Fibroblast of pulmonary artery (primary cell): ENCODE data around the gene SAMD4A.
A peak's percentile ranks its signal among the peaks of the same experiment; 100 is the strongest.

Experiments used
- DNase-seq: peaks from one replicate; pipeline ENCODE4 v3.0.0-alpha.2; 2010; ENCODE audit warnings: low read depth
- H3K4me3 ChIP-seq: replicated peaks from 2 replicates; pipeline ENCODE4 v1.5.1; 2011; ENCODE audit warnings: low read depth, mild to moderate bottlenecking, control low read depth, low read length, moderate library complexity
- TF ChIP-seq, protein P1 (sequence below): IDR thresholded peaks from 2 replicates; pipeline ENCODE4 v1.5.1; 2011; ENCODE audit warnings: mild to moderate bottlenecking, control low read depth, low read length, inconsistent platforms; ENCODE audit errors: missing control alignments

SAMD4A gene

DNA sequence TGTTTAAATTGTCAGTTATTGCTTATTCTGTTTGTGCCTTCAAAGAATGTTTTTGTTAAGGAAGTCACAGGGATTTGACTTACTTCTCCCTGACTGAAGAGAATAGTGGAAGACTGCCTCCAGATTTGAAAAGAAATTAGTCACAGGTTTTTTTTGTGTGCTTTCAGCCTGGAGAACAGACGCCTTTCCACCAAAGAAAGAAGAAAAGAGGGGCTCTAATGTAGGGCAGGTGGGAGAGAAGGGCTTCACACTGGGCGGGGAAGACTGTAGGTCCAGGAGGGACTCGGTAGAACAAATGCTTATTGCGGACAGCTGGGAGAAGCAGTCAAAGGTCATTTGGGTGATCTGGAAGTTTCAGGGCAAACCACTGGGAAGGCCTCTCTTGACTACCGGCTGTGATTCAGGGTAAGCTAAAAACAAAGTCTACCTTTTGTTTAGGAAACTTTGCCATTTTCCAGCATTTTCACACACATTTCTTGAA, 76.8 kb downstream of the SAMD4A start:
- no peak for DNase-seq
- H3K4me3 ChIP-seq, result no peak overlapping the region
- TF ChIP-seq, protein P1, sequence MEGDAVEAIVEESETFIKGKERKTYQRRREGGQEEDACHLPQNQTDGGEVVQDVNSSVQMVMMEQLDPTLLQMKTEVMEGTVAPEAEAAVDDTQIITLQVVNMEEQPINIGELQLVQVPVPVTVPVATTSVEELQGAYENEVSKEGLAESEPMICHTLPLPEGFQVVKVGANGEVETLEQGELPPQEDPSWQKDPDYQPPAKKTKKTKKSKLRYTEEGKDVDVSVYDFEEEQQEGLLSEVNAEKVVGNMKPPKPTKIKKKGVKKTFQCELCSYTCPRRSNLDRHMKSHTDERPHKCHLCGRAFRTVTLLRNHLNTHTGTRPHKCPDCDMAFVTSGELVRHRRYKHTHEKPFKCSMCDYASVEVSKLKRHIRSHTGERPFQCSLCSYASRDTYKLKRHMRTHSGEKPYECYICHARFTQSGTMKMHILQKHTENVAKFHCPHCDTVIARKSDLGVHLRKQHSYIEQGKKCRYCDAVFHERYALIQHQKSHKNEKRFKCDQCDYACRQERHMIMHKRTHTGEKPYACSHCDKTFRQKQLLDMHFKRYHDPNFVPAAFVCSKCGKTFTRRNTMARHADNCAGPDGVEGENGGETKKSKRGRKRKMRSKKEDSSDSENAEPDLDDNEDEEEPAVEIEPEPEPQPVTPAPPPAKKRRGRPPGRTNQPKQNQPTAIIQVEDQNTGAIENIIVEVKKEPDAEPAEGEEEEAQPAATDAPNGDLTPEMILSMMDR, result no peak

DNA sequence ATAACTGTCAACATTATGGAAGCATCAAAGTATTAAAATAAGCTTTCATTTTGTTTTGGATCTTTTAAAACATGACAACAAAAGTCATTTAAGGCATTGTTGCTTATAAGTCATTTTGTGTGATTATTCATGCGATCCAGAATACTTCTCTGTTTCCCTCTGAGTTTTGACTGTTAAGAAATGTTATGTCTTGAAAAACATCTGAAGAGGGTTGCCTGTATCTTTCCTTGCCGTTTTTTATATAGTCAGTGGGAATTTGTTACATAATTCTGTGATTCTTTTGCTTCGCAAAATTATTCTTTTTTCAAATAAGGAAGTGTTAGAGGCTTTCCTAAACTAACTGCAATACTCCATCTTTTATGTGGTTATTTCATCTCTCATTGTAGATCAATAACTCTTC, 78.7 kb downstream of the SAMD4A start:
- DNase-seq, result no peak
- TF ChIP-seq, protein P1, result no peak
- no peak overlapping the region for H3K4me3 ChIP-seq

DNA sequence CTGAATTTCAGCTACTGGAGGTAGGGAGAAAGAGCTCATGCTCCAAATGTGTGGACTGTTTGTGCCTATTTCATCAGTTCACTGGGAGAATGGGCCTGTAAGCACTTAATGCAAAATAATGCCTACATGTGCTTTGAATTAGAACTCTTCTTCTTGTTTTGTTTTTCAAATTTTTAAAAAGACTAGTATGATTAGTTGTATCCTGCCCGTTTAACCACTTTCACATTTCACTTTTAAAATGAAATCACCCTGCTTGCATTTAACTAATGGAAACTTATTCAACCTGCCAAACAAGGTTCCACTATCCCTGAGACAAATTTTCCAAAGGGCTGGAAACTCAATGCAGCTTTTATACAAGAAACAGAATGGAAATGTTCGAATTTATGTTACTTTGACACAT, 79.7 kb downstream of the SAMD4A start:
- DNase-seq, result no peak
- H3K4me3 ChIP-seq, result no peak overlapping the region
- TF ChIP-seq, protein P1, result no peak

DNA sequence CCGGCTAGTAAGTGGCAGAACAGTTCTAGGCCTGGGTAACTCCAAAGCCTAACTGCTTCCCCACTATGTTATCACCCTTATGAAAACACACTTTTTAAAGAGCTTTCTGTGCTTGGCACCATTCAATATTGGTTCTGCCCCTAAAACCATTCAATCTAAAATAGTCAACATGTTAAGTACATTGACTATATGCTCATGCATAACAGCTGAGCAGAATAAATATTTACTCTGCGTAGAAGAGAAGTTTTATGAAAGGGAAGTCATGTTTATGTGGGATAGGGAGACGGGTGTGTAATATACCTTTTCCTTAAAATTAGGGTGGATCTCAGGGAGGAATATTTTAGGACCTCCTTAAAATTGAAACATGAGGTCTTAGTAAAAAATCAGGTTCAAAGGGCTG, 80.5 kb downstream of the SAMD4A start:
- TF ChIP-seq, protein P1, result no peak
- no peak for DNase-seq
- H3K4me3 ChIP-seq, result no peak overlapping the region

DNA sequence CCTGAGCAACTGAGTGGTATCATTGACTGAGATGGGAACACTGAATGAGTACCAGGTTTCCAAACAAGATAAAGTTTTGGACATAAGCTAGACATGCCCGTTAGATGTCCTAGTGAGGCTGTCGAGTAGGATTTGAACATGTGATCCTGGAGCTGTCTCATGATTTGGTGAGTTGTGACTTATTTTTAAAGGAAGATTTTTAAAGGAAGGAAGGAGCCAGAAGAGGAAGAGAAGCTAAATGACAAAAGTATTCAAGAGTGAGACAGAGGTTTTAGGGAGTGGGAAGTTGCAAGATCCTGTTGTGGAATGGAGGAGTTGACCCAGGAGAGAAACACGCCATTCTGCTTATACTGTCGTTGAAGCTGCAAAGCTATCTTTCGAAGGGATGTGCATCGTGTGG, 82.1 kb downstream of the SAMD4A start:
- TF ChIP-seq, protein P1, result no peak
- DNase-seq, result no peak
- no peak overlapping the region for H3K4me3 ChIP-seq

DNA sequence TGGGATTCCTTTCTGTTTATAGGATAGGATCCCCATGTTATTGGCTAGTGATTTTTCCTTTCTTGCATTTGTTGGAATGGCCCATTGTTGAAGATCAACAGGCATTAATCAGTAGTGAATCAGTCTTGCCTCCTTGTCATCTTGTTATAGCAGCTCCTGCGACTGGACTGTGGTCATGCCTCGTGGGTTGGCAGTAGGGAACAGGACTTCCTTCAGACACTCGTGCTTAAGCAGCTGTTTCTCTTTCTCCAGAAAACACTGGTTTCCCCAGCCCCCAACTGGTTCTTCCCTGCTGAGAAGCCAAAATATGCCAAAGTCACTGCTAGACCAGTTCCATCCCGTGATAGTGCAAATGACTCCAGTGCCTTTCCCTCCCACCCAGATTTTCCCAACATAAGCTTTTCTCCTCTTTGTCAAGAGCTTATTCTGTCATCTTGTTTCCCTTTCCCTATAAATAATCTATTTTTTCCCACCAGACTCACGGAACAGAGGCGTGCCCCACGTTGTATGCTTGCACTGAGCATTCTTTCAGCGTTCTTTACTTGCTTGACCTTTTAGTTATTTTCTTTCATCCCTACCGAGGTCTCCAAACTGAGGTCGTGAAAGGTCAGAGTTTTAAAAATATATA, 83.5 kb downstream of the SAMD4A start:
- DNase-seq, result peak; percentile 66
- H3K4me3 ChIP-seq, result no peak overlapping the region
- TF ChIP-seq, protein P1, result no peak

DNA sequence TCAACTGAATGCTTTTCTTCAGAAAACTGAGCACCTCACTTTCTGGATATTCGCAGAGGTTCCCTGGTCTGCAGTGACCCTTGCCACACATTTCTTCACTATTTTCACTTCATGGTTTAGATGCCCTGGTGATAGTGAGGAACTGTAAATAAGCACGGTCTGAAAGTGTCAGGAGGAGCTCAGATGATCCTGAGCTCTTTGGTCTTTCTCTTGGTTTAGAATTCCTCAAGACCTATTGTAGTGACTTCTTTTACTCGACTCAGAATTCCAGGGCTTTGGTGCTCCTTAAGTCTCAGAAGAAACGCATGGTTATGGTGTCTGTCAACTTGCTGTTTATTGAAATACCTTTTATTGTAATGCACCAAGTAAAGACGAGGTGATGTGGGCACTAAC, 84.0 kb downstream of the SAMD4A start:
- DNase-seq, result no peak
- TF ChIP-seq, protein P1, result no peak
- H3K4me3 ChIP-seq, result no peak overlapping the region
